ENCODE results near the gene REPS1. TPM values are rescaled to one million over a fixed set of nuclear protein-coding genes. Genes with fewer than 3 reads are reported as not detected.

Gene REPS1
- total and polyA plus RNA-seq, 2 of the 13 experiments (the other 11 are each of a cell fraction or from before 2014, with no cell fraction given): 36.4 to 38.3 TPM

GRCh38 chr6:138989098-138989983, 1.3 kb upstream of the REPS1 start (continued):
- TF ChIP-seq, protein P1, sequence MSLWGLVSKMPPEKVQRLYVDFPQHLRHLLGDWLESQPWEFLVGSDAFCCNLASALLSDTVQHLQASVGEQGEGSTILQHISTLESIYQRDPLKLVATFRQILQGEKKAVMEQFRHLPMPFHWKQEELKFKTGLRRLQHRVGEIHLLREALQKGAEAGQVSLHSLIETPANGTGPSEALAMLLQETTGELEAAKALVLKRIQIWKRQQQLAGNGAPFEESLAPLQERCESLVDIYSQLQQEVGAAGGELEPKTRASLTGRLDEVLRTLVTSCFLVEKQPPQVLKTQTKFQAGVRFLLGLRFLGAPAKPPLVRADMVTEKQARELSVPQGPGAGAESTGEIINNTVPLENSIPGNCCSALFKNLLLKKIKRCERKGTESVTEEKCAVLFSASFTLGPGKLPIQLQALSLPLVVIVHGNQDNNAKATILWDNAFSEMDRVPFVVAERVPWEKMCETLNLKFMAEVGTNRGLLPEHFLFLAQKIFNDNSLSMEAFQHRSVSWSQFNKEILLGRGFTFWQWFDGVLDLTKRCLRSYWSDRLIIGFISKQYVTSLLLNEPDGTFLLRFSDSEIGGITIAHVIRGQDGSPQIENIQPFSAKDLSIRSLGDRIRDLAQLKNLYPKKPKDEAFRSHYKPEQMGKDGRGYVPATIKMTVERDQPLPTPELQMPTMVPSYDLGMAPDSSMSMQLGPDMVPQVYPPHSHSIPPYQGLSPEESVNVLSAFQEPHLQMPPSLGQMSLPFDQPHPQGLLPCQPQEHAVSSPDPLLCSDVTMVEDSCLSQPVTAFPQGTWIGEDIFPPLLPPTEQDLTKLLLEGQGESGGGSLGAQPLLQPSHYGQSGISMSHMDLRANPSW (CRISPR knock-in tag; IDR thresholded peaks at IDR 0.05; ENCODE audit: borderline replicate concordance): no peak
- TF ChIP-seq BRD4 (CRISPR knock-in tag; IDR thresholded peaks at IDR 0.05): no peak
- no peak for TF ChIP-seq EEA1 (CRISPR knock-in tag; IDR thresholded peaks at IDR 0.05; ENCODE audit: borderline replicate concordance)
- TF ChIP-seq BHLHE40 (IDR thresholded peaks at IDR 0.05; ENCODE audit: low read length): 0 out of 2 replicates have a peak, but pooled peaks have one; percentile 19
- TF ChIP-seq, protein P2, sequence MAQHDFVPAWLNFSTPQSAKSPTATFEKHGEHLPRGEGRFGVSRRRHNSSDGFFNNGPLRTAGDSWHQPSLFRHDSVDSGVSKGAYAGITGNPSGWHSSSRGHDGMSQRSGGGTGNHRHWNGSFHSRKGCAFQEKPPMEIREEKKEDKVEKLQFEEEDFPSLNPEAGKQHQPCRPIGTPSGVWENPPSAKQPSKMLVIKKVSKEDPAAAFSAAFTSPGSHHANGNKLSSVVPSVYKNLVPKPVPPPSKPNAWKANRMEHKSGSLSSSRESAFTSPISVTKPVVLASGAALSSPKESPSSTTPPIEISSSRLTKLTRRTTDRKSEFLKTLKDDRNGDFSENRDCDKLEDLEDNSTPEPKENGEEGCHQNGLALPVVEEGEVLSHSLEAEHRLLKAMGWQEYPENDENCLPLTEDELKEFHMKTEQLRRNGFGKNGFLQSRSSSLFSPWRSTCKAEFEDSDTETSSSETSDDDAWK (CRISPR knock-in tag; IDR thresholded peaks at IDR 0.05): no peak
- no peak for TF ChIP-seq ZNF652 (CRISPR knock-in tag; IDR thresholded peaks at IDR 0.05; ENCODE audit: borderline replicate concordance, low read depth)
- TF ChIP-seq ZBTB3 (CRISPR knock-in tag; IDR thresholded peaks at IDR 0.05; ENCODE audit: borderline replicate concordance, low read depth): no peak
- TF ChIP-seq PRDM10 (CRISPR knock-in tag; IDR thresholded peaks at IDR 0.05; ENCODE audit: low read depth): no peak
- TF ChIP-seq SRSF1 (optimal IDR thresholded peaks at IDR 0.05; ENCODE audit: low read depth, low read length): no peak
- TF ChIP-seq GTF2F1 (IDR thresholded peaks at IDR 0.05; ENCODE audit: low read length): no peak
- TF ChIP-seq ERF (CRISPR knock-in tag; IDR thresholded peaks at IDR 0.05): no peak
- TF ChIP-seq FLYWCH1 (CRISPR knock-in tag; IDR thresholded peaks at IDR 0.05): no peak
- no peak for TF ChIP-seq XBP1 (CRISPR knock-in tag; IDR thresholded peaks at IDR 0.05)
- TF ChIP-seq, protein P3, sequence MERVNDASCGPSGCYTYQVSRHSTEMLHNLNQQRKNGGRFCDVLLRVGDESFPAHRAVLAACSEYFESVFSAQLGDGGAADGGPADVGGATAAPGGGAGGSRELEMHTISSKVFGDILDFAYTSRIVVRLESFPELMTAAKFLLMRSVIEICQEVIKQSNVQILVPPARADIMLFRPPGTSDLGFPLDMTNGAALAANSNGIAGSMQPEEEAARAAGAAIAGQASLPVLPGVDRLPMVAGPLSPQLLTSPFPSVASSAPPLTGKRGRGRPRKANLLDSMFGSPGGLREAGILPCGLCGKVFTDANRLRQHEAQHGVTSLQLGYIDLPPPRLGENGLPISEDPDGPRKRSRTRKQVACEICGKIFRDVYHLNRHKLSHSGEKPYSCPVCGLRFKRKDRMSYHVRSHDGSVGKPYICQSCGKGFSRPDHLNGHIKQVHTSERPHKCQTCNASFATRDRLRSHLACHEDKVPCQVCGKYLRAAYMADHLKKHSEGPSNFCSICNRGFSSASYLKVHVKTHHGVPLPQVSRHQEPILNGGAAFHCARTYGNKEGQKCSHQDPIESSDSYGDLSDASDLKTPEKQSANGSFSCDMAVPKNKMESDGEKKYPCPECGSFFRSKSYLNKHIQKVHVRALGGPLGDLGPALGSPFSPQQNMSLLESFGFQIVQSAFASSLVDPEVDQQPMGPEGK (CRISPR knock-in tag; IDR thresholded peaks at IDR 0.05): peak; percentile 68
